Mesodermal cell (in vitro differentiated cells): Measurements from ENCODE around the gene CAMK1D.

Source experiments
- H3K27ac ChIP-seq: 2 replicates; pipeline ENCODE4 v1.7.0; 2013; ENCODE audit warnings: mild to moderate bottlenecking, low read depth, low read length, moderate library complexity; ENCODE audit not compliant: severe bottlenecking
- H3K36me3 ChIP-seq: 2 replicates; pipeline ENCODE4 v1.7.1; 2013; ENCODE audit warnings: mild to moderate bottlenecking, low read length, moderate library complexity; ENCODE audit not compliant: control insufficient read depth, insufficient read depth
- H3K4me1 ChIP-seq: one replicate; pipeline ENCODE4 v1.7.1; 2013; ENCODE audit warnings: mild to moderate bottlenecking, low read length; ENCODE audit not compliant: insufficient read depth, control insufficient read depth, poor library complexity, severe bottlenecking
- H3K4me3 ChIP-seq: 2 replicates; pipeline ENCODE4 v1.7.0; 2013; ENCODE audit warnings: low read length, control low read depth, mild to moderate bottlenecking; ENCODE audit not compliant: insufficient read depth, poor library complexity, severe bottlenecking; ENCODE audit errors: extremely low read depth
- H3K9me3 ChIP-seq: 2 replicates; pipeline ENCODE4 v1.7.1; 2013; ENCODE audit warnings: mild to moderate bottlenecking, low read length, moderate library complexity; ENCODE audit not compliant: control insufficient read depth
- WGBS, 2 experiments: methylation state at CpG; one replicate each; pipeline ENCODE4 v1.1.5; 2013; ENCODE audit warnings: missing lambda C conversion rate in 2 of 2; ENCODE audit not compliant: insufficient coverage in 2 of 2; 5-methylcytosine and 5-hydroxymethylcytosine counted together

The CAMK1D gene

DNA sequence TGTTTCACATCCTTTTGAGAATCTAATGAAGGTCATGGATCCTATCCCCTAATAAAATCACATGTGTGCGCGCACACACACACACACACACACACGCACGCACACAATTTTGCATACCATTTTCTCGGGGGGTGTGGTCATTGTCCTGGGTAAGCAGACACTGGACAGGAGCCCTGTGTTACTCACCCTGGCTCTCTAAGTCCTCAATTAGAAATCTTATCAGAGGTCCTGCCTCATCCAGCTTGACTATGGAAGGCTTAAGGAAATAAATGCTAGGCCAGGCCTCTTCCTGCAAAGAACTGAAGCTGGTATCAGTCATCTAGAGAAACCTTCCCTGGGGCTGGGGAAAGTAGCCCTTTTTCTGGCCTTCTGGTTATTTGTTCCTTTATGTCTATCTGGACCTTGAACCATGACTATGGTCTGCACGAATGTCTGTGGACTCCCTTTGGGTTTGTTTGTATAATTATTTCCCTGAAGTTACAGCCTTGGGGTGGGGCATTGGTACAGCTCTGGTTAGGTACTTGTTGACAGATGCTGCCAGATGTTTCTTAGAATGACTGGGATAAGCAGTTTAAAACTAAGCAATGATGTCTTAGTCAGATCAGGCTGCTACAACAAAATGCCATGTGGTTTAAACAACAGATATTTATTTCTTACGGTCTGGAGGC, 443.7 kb downstream of the CAMK1D start:
- 89 to 100% methylated on average over 4 to 7 of the region's 7 CpGs for WGBS, 2 experiments
- H3K4me1 ChIP-seq = no peaks in the 10 kb centered on the region
- H3K27ac ChIP-seq = no peak overlapping the region
- peaks cover 6% of the 10 kb centered on the region for H3K9me3 ChIP-seq
- H3K4me3 ChIP-seq = no peak overlapping the region
- H3K36me3 ChIP-seq = no peaks in the 10 kb centered on the region

- Histone ChIP-seq H3K4me1 (no peaks in the 10 kb centered on the region), H3K4me3 (no peak overlapping the region), H3K9me3 (peaks cover 6% of the 10 kb centered on the region), H3K36me3 (no peaks in the 10 kb centered on the region), H3K27ac (no peak overlapping the region)
- 93 to 97% methylated on average over 11 to 18 of the region's 20 CpGs for WGBS, 2 experiments
Measured at GRCh38 chr10:12795315-12796110, 446.2 kb downstream of the CAMK1D start.

DNA sequence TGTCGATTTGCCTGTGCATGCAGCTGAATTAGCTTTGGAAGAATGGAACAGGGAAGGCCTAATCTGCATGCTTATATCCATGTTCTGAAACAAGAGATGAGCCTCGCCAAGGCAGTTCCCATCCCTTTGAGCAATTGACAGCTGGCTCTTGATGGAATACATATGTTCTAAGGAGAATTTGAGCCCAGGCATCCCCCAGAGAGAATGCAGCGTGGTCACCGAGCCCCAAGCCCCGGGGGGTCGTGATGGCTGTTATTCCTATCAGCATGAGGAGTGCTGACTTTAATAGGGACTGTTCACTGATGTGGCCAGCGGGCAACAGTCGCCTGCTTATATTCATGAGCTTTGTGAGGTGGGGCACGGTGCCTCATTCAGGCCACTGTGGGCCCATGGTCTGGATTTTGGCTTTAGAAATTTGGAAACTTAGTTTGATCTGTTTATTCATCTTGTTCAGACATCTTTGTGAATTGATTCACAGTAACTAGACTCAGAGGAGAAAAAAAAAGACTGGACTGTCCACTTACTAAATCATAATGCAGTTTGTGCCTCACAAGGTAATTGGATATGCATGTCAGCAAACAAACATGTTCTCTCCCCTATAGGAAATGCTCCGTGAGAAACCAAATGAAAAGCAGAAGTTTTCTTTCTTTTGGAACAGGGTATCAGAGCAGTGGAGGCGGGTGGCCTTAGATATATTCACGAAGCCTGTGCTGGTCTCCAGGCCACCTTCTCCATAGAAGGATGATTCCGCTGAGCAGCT, 447.2 kb downstream of the CAMK1D start:
- Histone ChIP-seq H3K36me3 (no peaks in the 10 kb centered on the region), H3K4me3 (no peak overlapping the region), H3K9me3 (peaks cover 6% of the 10 kb centered on the region), H3K4me1 (no peaks in the 10 kb centered on the region), H3K27ac (no peak overlapping the region)
- 79 to 81% methylated on average over 8 to 11 of the region's 13 CpGs for WGBS, 2 experiments

DNA sequence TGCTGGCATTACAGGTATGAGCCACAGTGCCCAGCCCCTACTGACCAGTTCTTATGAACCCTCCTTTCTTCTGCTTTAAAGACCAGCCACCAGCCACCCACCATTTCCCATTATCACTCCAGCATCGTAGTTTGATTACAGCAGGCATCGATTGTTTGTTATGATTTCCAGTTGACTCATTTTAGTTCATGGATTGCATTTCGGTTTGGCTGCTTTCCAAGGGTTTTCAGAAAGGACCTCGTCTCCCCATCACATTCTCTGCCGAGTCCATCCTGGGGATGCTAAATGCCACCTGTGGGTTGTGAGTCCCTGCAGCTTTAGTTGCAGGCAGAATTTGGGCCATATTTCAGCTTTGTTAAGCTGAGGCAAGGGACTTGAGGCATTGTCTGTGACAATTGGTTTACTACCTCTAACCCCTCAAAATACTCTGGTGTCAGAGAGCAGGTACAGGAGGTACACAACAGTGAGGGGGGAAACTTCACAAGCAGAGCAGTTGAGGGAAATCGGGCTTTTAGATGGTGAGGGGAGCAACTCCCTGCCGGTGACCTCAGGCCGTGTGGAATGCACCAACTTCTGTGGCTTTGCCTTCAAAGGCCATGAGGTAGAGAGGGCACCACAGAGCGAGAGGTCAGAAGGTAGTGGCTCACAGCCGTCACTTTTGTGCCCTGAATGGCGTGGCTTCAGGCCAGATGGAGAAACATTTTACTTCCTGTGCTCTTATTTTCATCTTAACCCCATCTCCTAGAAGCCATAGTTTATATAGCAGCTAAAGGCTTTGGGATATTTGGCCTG, 448.3 kb downstream of the CAMK1D start:
- Histone ChIP-seq H3K9me3 (peaks cover 2% of the 10 kb centered on the region), H3K27ac (no peak overlapping the region), H3K4me1 (no peaks in the 10 kb centered on the region), H3K4me3 (no peak overlapping the region), H3K36me3 (no peaks in the 10 kb centered on the region)
- 82 to 85% methylated on average over 9 of the region's 11 CpGs for WGBS, 2 experiments

- H3K4me3 ChIP-seq = no peak overlapping the region
- H3K27ac ChIP-seq = no peak overlapping the region
- 84 to 85% methylated on average over 11 to 12 of the region's 12 CpGs for WGBS, 2 experiments
- no peaks in the 10 kb centered on the region for H3K36me3 ChIP-seq
- H3K4me1 ChIP-seq = no peaks in the 10 kb centered on the region
- H3K9me3 ChIP-seq = no peaks in the 10 kb centered on the region
Measured at GRCh38 chr10:12799144-12799543, 449.8 kb downstream of the CAMK1D start.

- Histone ChIP-seq H3K4me1 (no peaks in the 10 kb centered on the region), H3K36me3 (no peaks in the 10 kb centered on the region), H3K27ac (no peak overlapping the region), H3K4me3 (no peak overlapping the region), H3K9me3 (no peaks in the 10 kb centered on the region)
- WGBS, 2 experiments = 79 to 85% methylated on average over 3 to 4 of the region's 5 CpGs
Measured at GRCh38 chr10:12799714-12800113, 450.4 kb downstream of the CAMK1D start.

GRCh38 chr10:12800302-12800701, 451.0 kb downstream of the CAMK1D start:
- Histone ChIP-seq H3K4me3 (no peak overlapping the region), H3K27ac (no peak overlapping the region), H3K4me1 (no peaks in the 10 kb centered on the region), H3K36me3 (no peaks in the 10 kb centered on the region), H3K9me3 (no peaks in the 10 kb centered on the region)
- 73 to 81% methylated on average over 2 of the region's 4 CpGs for WGBS, 2 experiments

DNA sequence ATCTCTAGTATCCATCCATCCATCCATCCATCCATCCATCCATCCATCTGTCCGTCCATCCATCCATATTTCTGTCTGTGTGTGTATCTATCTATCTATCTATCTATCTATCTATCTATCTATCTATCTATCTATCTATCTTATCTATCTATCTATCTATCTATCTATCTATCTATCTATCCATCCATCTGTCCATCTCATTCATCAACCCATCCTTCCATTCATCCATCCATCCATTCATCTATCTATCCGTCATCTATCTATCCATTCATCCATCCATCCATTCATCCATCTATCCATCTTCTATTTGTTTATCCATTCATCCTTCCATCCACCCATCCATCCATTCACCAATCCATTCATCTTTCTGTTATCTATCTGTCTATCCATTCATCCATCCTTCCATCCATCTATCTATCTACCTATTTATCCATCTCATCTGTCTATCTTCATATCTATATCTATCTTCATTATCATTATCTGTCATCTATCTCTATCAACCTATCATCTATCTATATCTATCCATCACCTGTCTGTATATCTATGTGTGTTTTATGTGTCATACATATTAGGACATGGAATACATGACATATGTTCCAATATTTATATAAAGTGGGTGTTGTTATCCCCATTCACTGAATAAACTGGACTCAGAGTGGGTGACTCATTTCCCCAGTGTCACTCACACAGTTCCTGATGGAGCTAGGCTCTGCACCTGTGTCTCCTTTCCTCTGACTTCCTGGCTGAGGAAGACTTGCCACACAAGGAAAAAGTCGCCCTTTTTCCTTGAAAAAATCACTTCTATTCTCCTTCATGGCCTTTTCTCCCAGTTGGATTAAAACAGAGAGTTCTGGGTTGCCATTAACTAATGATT, 452.1 kb downstream of the CAMK1D start:
- 76 to 94% methylated on average over 1 to 2 of the region's 3 CpGs for WGBS, 2 experiments
- H3K4me3 ChIP-seq = no peak overlapping the region
- no peaks in the 10 kb centered on the region for H3K9me3 ChIP-seq
- H3K36me3 ChIP-seq = no peaks in the 10 kb centered on the region
- H3K4me1 ChIP-seq = no peaks in the 10 kb centered on the region
- no peak overlapping the region for H3K27ac ChIP-seq

DNA sequence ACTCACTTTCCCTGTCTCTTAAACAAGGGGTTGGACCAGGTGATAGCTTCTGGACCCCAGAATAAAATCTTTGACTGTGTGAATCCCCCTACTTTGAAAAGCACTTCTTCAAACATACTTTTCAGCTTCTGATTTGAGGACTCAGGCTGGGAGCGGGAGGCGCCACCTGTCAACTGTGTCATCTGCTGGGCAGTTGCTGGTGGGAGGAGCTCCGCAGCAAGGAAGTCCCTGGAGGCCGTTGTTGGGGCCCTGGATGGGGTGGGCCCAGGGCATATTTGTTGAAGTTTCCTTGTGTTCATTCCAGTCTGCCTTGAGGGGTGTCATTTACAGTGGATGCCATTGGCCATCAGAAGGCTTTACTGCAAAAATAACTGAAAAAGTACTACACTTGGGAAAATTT, 454.4 kb downstream of the CAMK1D start:
- no peaks in the 10 kb centered on the region for H3K4me1 ChIP-seq
- 84 to 100% methylated on average over 2 to 4 of the region's 4 CpGs for WGBS, 2 experiments
- no peak overlapping the region for H3K27ac ChIP-seq
- no peaks in the 10 kb centered on the region for H3K9me3 ChIP-seq
- H3K4me3 ChIP-seq = no peak overlapping the region
- H3K36me3 ChIP-seq = no peaks in the 10 kb centered on the region
